ENCODE results near the gene CALML5.

CALML5 gene

DNA sequence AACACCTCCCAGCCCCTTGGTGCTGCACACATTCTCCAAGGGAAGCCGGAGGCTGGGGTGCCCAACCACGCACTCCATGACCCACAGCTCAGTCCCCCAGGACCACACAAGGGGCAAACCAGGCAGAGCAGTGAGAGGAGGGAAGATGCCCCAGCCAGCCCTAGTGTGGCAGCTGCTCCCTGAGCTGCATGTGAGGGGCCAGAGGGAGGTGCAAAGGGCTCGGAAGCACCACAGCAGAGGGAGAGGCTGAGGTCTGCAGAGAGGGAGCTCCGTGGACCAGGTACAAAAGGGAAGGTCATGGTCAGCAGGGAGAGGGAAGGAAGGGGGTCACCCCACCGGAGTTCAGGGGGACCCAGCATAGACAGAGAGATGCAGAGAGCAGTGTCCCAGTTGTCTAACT lies 1.5 kb upstream of the CALML5 start:
- DNase-seq (ENCODE audit: low read depth in 2 of 2), result no peak

DNA sequence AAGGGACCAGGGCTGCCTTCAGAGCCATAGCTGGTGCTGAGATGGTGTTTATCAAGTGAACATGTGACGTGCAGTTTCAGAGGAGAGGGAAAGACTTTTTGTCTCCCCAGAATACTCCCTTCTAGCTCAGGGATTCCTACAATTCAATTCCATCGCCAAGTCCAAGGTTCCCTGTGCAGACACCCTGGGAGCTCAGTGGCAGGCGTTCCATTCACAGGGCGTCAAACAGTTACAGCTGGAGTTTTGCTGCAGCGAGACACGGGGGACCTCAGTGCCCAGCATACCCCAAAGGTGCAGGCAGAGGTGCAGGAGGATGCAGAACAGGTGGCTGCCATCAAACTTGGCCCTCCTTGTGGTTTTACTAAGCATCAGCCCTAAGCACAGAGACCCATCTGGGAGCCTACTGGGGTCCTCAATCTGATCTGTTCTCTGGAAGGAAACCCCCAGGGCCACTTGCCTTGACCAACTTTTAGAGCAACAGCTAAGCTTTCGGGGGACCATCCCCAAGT lies 846 bp upstream of the CALML5 start:
- DNase-seq (ENCODE audit: low read depth in 2 of 2), result no peak

GRCh38 chr10:5498791-5499492 lies 428 bp downstream of the CALML5 start:
- DNase-seq (ENCODE audit: low read depth in 2 of 2), result no peak

GRCh38 chr10:5497948-5498730 lies 1.2 kb downstream of the CALML5 start:
- no peak for DNase-seq (ENCODE audit: low read depth in 2 of 2)

GRCh38 chr10:5497289-5497688 lies 2.1 kb downstream of the CALML5 start:
- DNase-seq (ENCODE audit: low read depth in 2 of 2), result no peak

DNA sequence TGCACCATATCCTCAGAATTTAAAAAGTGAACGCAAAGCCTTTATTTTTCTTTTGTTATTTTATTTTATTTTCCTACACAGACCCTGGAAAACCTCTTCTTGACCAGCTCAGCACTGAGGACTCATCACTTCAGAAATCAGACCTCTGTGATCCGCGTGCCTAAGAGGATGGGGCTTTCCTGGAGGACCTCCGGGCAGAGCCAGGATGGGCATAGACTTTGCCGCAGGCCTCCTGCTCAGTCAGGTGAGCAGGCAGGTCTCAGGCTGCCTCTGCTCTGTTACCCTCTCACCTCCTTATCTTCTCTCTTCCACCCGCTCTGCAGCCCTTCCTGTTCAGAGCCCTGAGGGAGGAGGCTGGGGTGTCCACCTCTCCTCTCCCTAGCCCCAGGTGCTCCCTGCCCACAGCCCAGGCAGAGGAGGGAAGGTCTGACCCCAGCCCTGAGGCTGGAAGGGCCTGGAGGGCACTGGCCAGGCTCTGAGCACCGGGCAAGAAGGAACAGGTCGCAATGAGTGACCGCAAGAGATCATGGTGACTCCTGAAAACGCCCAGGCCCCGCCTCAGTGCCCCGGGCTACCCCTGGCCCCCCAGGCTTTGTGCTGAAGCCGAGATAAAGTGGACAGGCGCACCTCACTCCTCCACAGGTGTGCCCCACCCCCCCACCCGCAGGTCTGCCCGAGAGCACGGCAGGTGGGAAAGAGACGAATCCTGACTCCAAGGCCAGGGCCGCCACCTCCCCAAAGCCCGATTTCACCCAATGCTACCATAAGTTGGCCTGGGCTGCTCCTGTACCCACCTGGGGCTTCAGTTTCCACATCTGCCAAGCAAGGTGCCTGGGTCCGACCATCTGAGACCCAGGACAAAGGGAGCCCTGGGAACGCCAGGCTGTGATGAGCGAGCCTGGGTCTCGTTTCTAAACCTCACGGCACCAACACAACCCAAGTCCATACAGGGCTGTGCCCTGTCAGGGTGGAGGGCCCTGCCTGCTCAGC lies 2.8 kb downstream of the CALML5 start:
- DNase-seq (ENCODE audit: low read depth in 2 of 2), result no peak

DNA sequence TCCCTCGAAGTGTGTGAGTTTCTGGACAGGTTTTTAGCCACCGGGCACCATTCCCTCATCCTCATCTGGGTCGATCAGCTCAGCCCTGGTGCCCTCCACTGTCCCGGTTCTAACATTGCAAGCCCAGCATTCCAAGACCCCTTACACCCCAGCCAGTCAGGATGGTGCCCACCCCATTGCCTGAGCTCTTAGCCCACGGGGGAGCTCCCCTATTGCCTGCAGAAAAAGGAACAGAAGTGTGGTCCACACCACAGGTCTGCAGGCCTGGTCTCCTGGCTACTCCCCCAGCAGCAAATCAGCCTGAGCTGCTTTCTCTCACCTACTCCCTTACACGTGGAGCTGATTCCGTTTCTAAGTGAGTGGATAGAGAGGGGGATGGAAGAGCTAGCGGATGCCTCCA lies 4.8 kb downstream of the CALML5 start:
- DNase-seq (ENCODE audit: low read depth in 2 of 2), result no peak

DNA sequence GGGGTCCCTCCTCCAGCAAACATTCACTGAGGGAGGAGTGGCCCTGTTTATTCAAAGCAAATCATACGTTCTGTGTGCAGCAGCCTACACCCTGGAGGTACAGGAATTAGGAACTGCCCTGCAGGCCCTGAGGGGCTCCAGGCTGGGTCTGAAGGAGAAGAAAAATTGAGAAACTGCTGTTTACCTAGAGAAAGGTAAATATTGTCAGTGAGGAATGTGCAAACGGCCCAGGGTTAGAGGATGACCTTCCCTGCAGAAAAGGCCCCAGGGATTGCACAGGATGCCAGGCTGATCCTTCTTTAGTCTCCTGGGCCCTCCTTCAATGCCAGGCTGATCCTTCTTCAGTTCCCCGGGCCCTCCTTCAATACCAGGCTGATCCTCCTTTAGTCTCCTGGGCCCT lies 5.7 kb downstream of the CALML5 start:
- DNase-seq (ENCODE audit: low read depth in 2 of 2), result no peak

GRCh38 chr10:5492929-5493576 lies 6.3 kb downstream of the CALML5 start:
- DNase-seq (ENCODE audit: low read depth in 2 of 2), result no peak

- no peak for DNase-seq (ENCODE audit: low read depth in 2 of 2)
These were observed 7.0 kb downstream of the CALML5 start for GRCh38 chr10:5492322-5492855.

DNA sequence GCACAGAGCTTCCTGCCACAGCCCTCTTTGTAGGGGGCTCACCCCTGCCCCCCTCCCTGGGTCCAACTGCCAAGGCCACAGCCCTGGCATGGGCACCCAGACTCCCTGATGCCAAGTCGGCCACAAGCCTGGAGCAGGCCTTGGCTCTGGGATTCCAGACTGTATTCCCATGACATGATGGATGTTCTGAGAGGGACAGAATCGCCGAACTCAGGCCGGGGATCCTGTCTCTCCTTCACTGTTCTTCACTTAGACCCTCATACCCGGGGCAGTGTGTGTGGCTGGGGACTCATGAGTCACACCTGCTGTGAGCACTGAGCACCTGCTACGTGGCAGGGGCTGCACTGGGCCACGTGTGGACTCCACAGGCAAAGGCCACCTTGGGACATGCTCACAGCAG lies 7.9 kb downstream of the CALML5 start:
- no peak for DNase-seq (ENCODE audit: low read depth in 2 of 2)

DNA sequence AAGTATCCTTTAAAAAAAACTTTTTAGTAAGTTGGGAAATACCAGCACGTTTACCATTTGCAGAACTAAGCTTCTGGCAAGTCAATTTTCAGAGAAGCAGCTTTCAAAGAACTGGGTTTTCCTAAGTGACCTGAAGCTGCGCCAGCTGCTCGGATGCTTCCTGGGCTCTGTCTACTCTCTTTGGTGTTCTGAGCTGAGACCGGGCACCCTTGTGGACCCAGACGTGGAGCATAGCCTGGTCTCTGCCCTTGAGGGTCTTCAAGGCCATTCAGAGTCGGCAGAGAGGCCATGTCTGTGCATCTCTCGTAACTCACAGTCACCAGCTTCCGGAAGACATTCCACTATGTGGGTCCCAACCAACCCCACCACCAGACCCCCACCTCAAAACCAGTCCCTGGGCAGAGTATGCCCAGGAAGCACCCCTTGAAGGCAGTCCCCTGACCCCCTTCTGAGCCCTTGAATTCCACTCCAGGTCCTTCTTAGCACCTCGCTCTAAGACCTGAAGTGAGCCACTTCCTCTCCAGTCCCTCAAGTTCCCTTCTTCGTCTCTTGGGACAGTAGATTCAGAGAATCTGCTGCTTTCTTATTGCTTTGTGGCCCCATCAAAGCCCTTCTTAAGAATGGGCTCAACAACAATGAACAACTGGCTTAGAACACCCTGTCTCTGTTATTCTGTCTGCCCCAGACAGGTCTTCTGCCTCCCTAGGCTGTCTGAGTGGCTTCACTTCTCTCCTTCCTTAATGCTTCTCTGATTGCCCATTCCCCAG lies 8.5 kb downstream of the CALML5 start:
- no peak for DNase-seq (ENCODE audit: low read depth in 2 of 2)

DNA sequence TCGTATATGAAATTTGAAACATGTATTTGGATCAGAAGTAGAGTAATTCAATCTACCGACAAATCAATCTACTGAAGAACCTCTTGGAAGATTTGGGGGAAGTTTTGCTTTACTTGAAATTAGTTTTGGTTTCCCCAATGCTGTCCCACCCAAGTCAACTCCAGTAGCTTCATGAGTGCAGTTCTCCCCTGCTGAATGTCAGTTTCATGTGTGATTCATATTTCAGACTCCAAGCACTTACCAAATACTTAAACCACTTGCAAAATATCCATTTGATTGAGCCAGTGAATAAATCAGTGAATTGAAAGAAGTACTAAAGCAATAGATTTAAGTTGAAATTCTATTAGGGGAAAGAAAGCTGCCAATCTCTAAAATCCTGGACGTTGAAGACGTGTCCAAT lies 9.3 kb downstream of the CALML5 start:
- no peak for DNase-seq (ENCODE audit: low read depth in 2 of 2)

- DNase-seq (ENCODE audit: low read depth in 2 of 2), result no peak
These were observed 10.9 kb downstream of the CALML5 start for GRCh38 chr10:5488272-5489161.

DNA sequence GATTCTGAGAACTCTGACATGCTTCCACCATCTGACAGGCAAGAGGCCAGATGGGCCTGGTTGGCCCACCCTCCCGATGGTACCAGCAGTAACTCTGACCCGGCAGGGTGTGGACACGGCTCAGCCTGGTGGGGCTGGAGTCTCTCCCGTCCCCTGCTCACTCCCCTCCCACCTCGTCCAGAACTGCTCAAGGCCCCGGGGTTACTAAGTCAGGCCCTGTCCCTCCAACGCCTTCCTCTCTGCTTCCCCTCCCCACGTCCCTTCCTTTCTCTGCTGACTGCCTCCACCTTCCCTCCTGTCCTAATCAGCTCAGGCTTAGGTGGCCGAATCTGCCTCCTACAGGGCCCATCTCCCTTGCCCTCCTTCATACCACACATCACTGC lies 12.5 kb downstream of the CALML5 start:
- DNase-seq (ENCODE audit: low read depth in 2 of 2), result no peak

GRCh38 chr10:5485948-5486852 lies 13.2 kb downstream of the CALML5 start:
- no peak for DNase-seq (ENCODE audit: low read depth in 2 of 2)

DNA sequence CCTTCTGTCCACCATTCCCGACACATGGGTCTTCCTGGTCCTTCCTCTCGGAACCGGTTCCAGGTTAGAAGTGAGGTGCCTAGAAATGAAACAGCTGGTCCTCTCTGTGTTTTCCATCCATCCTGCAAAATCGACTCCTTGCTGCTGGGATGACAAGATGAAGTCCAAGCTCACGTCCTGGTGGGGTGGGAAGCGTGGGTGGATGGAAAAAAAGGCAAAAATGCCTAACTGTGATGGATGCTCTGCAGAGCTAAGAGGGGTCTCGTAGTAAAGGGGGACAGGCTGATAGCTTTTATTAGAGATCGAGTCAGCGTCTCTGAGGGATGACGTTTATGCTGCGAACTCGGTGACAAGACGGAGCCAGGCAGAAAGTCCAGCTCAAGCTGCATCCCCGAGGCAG lies 14.1 kb downstream of the CALML5 start:
- DNase-seq (ENCODE audit: low read depth in 2 of 2), result no peak

DNA sequence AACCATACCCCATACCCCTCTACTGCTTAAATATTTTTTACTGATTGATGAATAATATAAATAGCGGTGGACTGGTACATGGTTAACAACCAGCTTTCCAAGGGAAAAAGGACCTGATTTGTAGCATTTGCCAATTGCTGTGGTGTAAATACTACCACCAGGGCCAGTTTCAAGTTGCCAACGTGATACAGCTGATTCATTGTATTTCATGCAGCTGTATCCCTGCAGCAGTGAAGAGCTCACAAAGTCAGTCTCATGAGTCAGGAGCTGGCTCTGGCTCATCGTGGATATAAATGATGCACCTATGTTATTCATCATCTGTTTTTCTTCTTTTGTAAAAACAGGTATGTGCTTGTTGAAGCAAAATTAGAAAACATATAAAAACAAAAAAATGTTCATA lies 15.2 kb downstream of the CALML5 start:
- DNase-seq (ENCODE audit: low read depth in 2 of 2), result no peak
